ENCODE results near the gene FREM1. TPM values are rescaled to one million over a fixed set of nuclear protein-coding genes. Genes with fewer than 3 reads are reported as not detected.

FREM1 gene
- total RNA-seq, 1 donor from 2014 or later, result 2.7 TPM

GRCh38 chr9:14836885-14837284 is 73.3 kb downstream of the FREM1 start:
- no peaks in the 10 kb centered on the region for H3K4me1 ChIP-seq
- no peaks in the 10 kb centered on the region for H3K27me3 ChIP-seq
- no peaks in the 10 kb centered on the region for H3K9me3 ChIP-seq
- no peak overlapping the region for H3K4me3 ChIP-seq
- no peak overlapping the region for H3K27ac ChIP-seq
- TF ChIP-seq POLR2AphosphoS5 (IDR thresholded peaks at IDR 0.05; ENCODE audit: insufficient read depth in 1 of 2, low read depth in 1 of 2) (no peak), CTCF (IDR thresholded peaks at IDR 0.05) (no peak), POLR2A (IDR thresholded peaks at IDR 0.05) (no peak)
- intact Hi-C loops (cut with DNase I), result no loop called here
- DNase-seq (ENCODE audit: extremely low spot score in 2 of 2), result no peak
- H3K36me3 ChIP-seq, result no peaks in the 10 kb centered on the region

- no peak for DNase-seq (ENCODE audit: extremely low spot score in 2 of 2)
- intact Hi-C loops (cut with DNase I), result no loop called here
- no peaks in the 10 kb centered on the region for H3K36me3 ChIP-seq
- no peaks in the 10 kb centered on the region for H3K9me3 ChIP-seq
- no peaks in the 10 kb centered on the region for H3K4me1 ChIP-seq
- no peak overlapping the region for H3K27ac ChIP-seq
- no peak for TF ChIP-seq POLR2A (IDR thresholded peaks at IDR 0.05)
- no peak for TF ChIP-seq CTCF (IDR thresholded peaks at IDR 0.05)
- no peak for TF ChIP-seq POLR2AphosphoS5 (IDR thresholded peaks at IDR 0.05; ENCODE audit: insufficient read depth in 1 of 2, low read depth in 1 of 2)
- H3K27me3 ChIP-seq, result no peaks in the 10 kb centered on the region
- no peak overlapping the region for H3K4me3 ChIP-seq
These were observed 78.6 kb downstream of the FREM1 start for GRCh38 chr9:14831661-14832060.

- H3K9me3 ChIP-seq, result no peaks in the 10 kb centered on the region
- H3K36me3 ChIP-seq, result no peaks in the 10 kb centered on the region
- H3K4me3 ChIP-seq, result no peak overlapping the region
- no peaks in the 10 kb centered on the region for H3K27me3 ChIP-seq
- TF ChIP-seq CTCF (IDR thresholded peaks at IDR 0.05) (no peak), POLR2A (IDR thresholded peaks at IDR 0.05) (no peak), POLR2AphosphoS5 (IDR thresholded peaks at IDR 0.05; ENCODE audit: insufficient read depth in 1 of 2, low read depth in 1 of 2) (no peak)
- no peaks in the 10 kb centered on the region for H3K4me1 ChIP-seq
- no peak for DNase-seq (ENCODE audit: extremely low spot score in 2 of 2)
- no peak overlapping the region for H3K27ac ChIP-seq
- intact Hi-C loops (cut with DNase I), result no loop called here
These were observed 79.2 kb downstream of the FREM1 start for GRCh38 chr9:14831074-14831473.

GRCh38 chr9:14830057-14830456 is 80.2 kb downstream of the FREM1 start:
- no peak for DNase-seq (ENCODE audit: extremely low spot score in 2 of 2)
- intact Hi-C loops (cut with DNase I), result no loop called here

GRCh38 chr9:14829204-14829603 is 81.0 kb downstream of the FREM1 start:
- H3K4me1 ChIP-seq, result no peaks in the 10 kb centered on the region
- intact Hi-C loops (cut with DNase I), result no loop called here
- no peak overlapping the region for H3K27ac ChIP-seq
- no peaks in the 10 kb centered on the region for H3K27me3 ChIP-seq
- no peaks in the 10 kb centered on the region for H3K9me3 ChIP-seq
- no peaks in the 10 kb centered on the region for H3K36me3 ChIP-seq
- no peak for DNase-seq (ENCODE audit: extremely low spot score in 2 of 2)
- TF ChIP-seq POLR2A (IDR thresholded peaks at IDR 0.05) (no peak), POLR2AphosphoS5 (IDR thresholded peaks at IDR 0.05; ENCODE audit: insufficient read depth in 1 of 2, low read depth in 1 of 2) (no peak), CTCF (IDR thresholded peaks at IDR 0.05) (no peak)
- no peak overlapping the region for H3K4me3 ChIP-seq

More at GRCh38 chr9:14830057-14830456, 80.2 kb downstream of the FREM1 start:
- no peak for TF ChIP-seq POLR2A (IDR thresholded peaks at IDR 0.05)
- TF ChIP-seq POLR2AphosphoS5 (IDR thresholded peaks at IDR 0.05; ENCODE audit: insufficient read depth in 1 of 2, low read depth in 1 of 2), result no peak
- TF ChIP-seq CTCF (IDR thresholded peaks at IDR 0.05), result no peak
- Histone ChIP-seq H3K36me3 (no peaks in the 10 kb centered on the region), H3K27me3 (no peaks in the 10 kb centered on the region), H3K4me3 (no peak overlapping the region), H3K4me1 (no peaks in the 10 kb centered on the region), H3K27ac (no peak overlapping the region), H3K9me3 (no peaks in the 10 kb centered on the region)
